ENCODE data around the gene TUFM.

TUFM gene

GRCh38 chr16:28875134-28876018 lies 29.2 kb upstream of the TUFM start:
- H3K79me2 ChIP-seq (ENCODE audit: low read length) = no peaks in the 10 kb centered on the region
- no peaks in the 10 kb centered on the region for H3K9me3 ChIP-seq (ENCODE audit: insufficient read depth, low read length)
- no peak overlapping the region for H3K4me2 ChIP-seq (ENCODE audit: low read length)
- TF ChIP-seq EZH2phosphoT487 (IDR thresholded peaks at IDR 0.05; ENCODE audit: low read depth) = no peak
- TF ChIP-seq CTCF (IDR thresholded peaks at IDR 0.05; ENCODE audit: low read depth, low read length) = 0 out of 2 replicates have a peak, but pooled peaks have one; percentile 18
- no peaks in the 10 kb centered on the region for H4K20me1 ChIP-seq (ENCODE audit: insufficient read depth, low read length)
- H3K4me1 ChIP-seq (ENCODE audit: low read length) = peaks cover 12% of the 10 kb centered on the region
- peaks cover 6% of the 10 kb centered on the region for H3K36me3 ChIP-seq (replicated peaks; ENCODE audit: low read depth, low read length)
- H3K27me3 ChIP-seq (ENCODE audit: low read depth, low read length) = no peaks in the 10 kb centered on the region
- H2AFZ ChIP-seq (ENCODE audit: low read depth, low read length) = no peak overlapping the region
- no peak overlapping the region for H3K4me3 ChIP-seq (ENCODE audit: low read length)
- H3K27ac ChIP-seq (ENCODE audit: low read length) = no peak overlapping the region
- no peak overlapping the region for H3K9ac ChIP-seq (ENCODE audit: low read length)

DNA sequence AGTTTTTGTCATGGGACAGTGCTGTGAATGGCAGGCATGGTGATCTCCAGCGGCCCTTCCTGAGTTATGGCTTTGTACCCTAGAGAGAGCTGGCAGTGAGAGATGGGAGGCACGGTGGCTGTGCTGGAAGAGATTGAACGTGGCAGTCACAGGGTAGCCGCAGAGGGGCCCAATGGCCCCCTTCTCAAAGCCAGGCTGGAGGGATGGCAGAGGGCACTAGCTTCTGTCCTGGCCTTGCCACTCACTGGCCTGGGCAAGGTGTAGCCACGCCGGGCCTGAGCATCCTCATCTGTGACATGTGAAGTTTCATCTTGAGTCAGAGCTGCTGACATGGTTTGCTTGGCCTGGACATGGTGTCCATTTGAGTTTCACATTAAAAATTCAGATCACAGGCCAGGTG lies 28.3 kb upstream of the TUFM start:
- H2AFZ ChIP-seq (ENCODE audit: low read depth, low read length) = no peak overlapping the region
- no peaks in the 10 kb centered on the region for H3K9me3 ChIP-seq (ENCODE audit: insufficient read depth, low read length)
- H3K4me1 ChIP-seq (ENCODE audit: low read length) = peaks cover 7% of the 10 kb centered on the region; the same call in 1 of the 2 replicates
- no peaks in the 10 kb centered on the region for H3K27me3 ChIP-seq (ENCODE audit: low read depth, low read length)
- peaks cover 6% of the 10 kb centered on the region for H3K36me3 ChIP-seq (replicated peaks; ENCODE audit: low read depth, low read length)
- H3K79me2 ChIP-seq (ENCODE audit: low read length) = no peaks in the 10 kb centered on the region
- H3K4me2 ChIP-seq (ENCODE audit: low read length) = no peak overlapping the region
- H4K20me1 ChIP-seq (ENCODE audit: insufficient read depth, low read length) = no peaks in the 10 kb centered on the region
- H3K27ac ChIP-seq (ENCODE audit: low read length) = no peak overlapping the region
- no peak overlapping the region for H3K4me3 ChIP-seq (ENCODE audit: low read length)
- TF ChIP-seq EZH2phosphoT487 (IDR thresholded peaks at IDR 0.05; ENCODE audit: low read depth) = no peak
- no peak for TF ChIP-seq CTCF (IDR thresholded peaks at IDR 0.05; ENCODE audit: low read depth, low read length)
- no peak overlapping the region for H3K9ac ChIP-seq (ENCODE audit: low read length)

- Histone ChIP-seq H3K4me3 (ENCODE audit: low read length) (no peak overlapping the region), H3K4me1 (ENCODE audit: low read length) (peaks cover 1% of the 10 kb centered on the region; the same call in 1 of the 2 replicates), H4K20me1 (ENCODE audit: insufficient read depth, low read length) (no peaks in the 10 kb centered on the region), H3K4me2 (ENCODE audit: low read length) (no peak overlapping the region), H3K79me2 (ENCODE audit: low read length) (no peaks in the 10 kb centered on the region), H2AFZ (ENCODE audit: low read depth, low read length) (no peak overlapping the region), H3K27me3 (ENCODE audit: low read depth, low read length) (no peaks in the 10 kb centered on the region), H3K9ac (ENCODE audit: low read length) (no peak overlapping the region), H3K27ac (ENCODE audit: low read length) (no peak overlapping the region), H3K9me3 (ENCODE audit: insufficient read depth, low read length) (no peaks in the 10 kb centered on the region), H3K36me3 (replicated peaks; ENCODE audit: low read depth, low read length) (peaks cover 6% of the 10 kb centered on the region)
- TF ChIP-seq EZH2phosphoT487 (IDR thresholded peaks at IDR 0.05; ENCODE audit: low read depth) (no peak), CTCF (IDR thresholded peaks at IDR 0.05; ENCODE audit: low read depth, low read length) (peak; percentile 61)
Measured at GRCh38 chr16:28873543-28874201, 27.5 kb upstream of the TUFM start.

GRCh38 chr16:28872952-28873351 lies 26.8 kb upstream of the TUFM start:
- Histone ChIP-seq H3K4me3 (ENCODE audit: low read length) (no peak overlapping the region), H3K27me3 (ENCODE audit: low read depth, low read length) (no peaks in the 10 kb centered on the region), H3K9me3 (ENCODE audit: insufficient read depth, low read length) (no peaks in the 10 kb centered on the region), H3K27ac (ENCODE audit: low read length) (no peak overlapping the region), H3K9ac (ENCODE audit: low read length) (no peak overlapping the region), H4K20me1 (ENCODE audit: insufficient read depth, low read length) (no peaks in the 10 kb centered on the region), H2AFZ (ENCODE audit: low read depth, low read length) (no peak overlapping the region), H3K4me1 (ENCODE audit: low read length) (no peaks in the 10 kb centered on the region), H3K36me3 (replicated peaks; ENCODE audit: low read depth, low read length) (peaks cover 6% of the 10 kb centered on the region), H3K4me2 (ENCODE audit: low read length) (no peak overlapping the region), H3K79me2 (ENCODE audit: low read length) (no peaks in the 10 kb centered on the region)
- TF ChIP-seq CTCF (IDR thresholded peaks at IDR 0.05; ENCODE audit: low read depth, low read length) = no peak
- TF ChIP-seq EZH2phosphoT487 (IDR thresholded peaks at IDR 0.05; ENCODE audit: low read depth) = no peak

Measured in OCI-LY3 (cell line).